Activated CD4-positive, alpha-beta memory T cell treated with anti-CD3 and anti-CD28 coated beads for 36 hours (primary cell): Measurements from ENCODE around the gene KRTAP9-4. TPM values are rescaled to one million over a fixed set of nuclear protein-coding genes. Genes with fewer than 3 reads are reported as not detected.
"Not testable (repeated sequence)": the region's sequence is repeated elsewhere in the genome, so short reads cannot be mapped to it uniquely, and the experiment has no call there.

Experiments
- CTCF ChIA-PET: fragments of 350-600 bp; sonication (Branson Sonifier 250); formaldehyde crosslinking; loops from one replicate; lab custom pipeline; 2021; ENCODE audit warnings: antibody characterized with exemption, inconsistent platforms; lab: Charles Lee
- POLR2A ChIA-PET: fragments of 350-600 bp; sonication (Branson Sonifier 250); formaldehyde crosslinking; loops from one replicate; lab custom pipeline; 2021; ENCODE audit warnings: antibody characterized with exemption; lab: Charles Lee
- DNase-seq: peaks from one replicate; pipeline ENCODE4 v3.0.0-alpha.2; 2020
- H3K27ac Mint-ChIP-seq: one replicate; pipeline ENCODE4 v1.8.0; 2021; ENCODE audit warnings: mixed read lengths
- H3K27me3 Mint-ChIP-seq: one replicate; pipeline ENCODE4 v1.8.0; 2021; ENCODE audit warnings: mixed read lengths
- H3K36me3 Mint-ChIP-seq: one replicate; pipeline ENCODE4 v1.8.0; 2021; ENCODE audit warnings: mixed read lengths
- H3K4me1 Mint-ChIP-seq: one replicate; pipeline ENCODE4 v1.8.0; 2021; ENCODE audit warnings: low read depth, mixed read lengths
- H3K4me3 Mint-ChIP-seq: one replicate; pipeline ENCODE4 v1.8.0; 2021; ENCODE audit warnings: mild to moderate bottlenecking, mixed read lengths
- H3K9me3 Mint-ChIP-seq: one replicate; pipeline ENCODE4 v1.8.0; 2021; ENCODE audit warnings: mixed read lengths
- intact Hi-C: fragments of 100-400 bp; cut with micrococcal nuclease; formaldehyde crosslinking; loops from one replicate; pipeline ENCODE4 v1.15.1; 2023
- total RNA-seq, 2 experiments: library from RNA; stranded (reverse); gene quantifications; one replicate each; pipeline ENCODE4 v1.2.3, GENCODE V29; 2021

KRTAP9-4 gene
- total RNA-seq, 2 experiments from 2014 or later = not detected

DNA sequence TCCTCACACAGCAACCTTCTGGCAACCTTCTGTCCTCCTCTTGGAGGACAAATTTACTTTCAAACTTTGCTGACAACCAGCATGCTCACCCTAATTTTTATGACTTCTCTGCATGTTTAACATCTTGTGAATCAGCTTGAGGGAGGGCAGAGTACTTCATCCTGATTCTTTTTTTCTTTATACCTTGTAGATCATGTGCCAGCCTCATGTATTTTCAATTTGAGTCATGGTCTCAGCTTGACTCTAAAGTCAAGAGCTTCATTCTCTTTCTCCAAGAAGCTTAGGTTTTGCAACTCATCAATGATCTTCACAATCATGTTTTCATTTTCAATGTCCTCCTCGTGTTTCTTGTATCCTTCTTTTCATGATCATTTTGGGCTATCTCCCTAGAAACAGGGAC lies 22.4 kb downstream of the KRTAP9-4 start:
- H3K27ac Mint-ChIP-seq = no peak overlapping the region
- POLR2A ChIA-PET = no interaction called here
- peaks cover 7% of the 10 kb centered on the region for H3K4me1 Mint-ChIP-seq
- no peak overlapping the region for H3K4me3 Mint-ChIP-seq
- H3K9me3 Mint-ChIP-seq = no peaks in the 10 kb centered on the region
- no peak for DNase-seq
- intact Hi-C loops = no loop called here
- H3K36me3 Mint-ChIP-seq = no peaks in the 10 kb centered on the region
- CTCF ChIA-PET = no interaction called here
- H3K27me3 Mint-ChIP-seq = peaks cover 8% of the 10 kb centered on the region

DNA sequence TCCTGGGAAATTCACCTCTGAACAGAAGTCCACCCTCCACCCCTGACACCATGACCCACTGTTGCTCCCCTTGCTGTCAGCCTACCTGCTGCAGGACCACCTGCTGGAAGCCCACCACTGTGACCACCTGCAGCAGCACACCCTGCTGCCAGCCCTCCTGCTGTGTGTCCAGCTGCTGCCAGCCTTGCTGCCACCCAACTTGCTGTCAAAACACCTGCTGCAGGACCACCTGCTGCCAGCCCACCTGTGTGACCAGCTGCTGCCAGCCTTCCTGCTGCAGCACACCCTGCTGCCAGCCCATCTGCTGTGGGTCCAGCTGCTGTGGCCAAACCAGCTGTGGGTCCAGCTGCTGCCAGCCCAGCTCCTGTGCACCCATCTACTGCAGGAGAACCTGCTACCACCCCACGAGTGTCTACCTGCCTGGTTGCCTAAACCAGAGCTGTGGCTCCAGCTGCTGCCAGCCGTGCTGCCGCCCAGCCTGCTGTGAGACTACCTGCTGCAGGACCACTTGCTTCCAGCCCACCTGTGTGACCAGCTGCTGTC lies 26.2 kb downstream of the KRTAP9-4 start, which contains the start of gene KRTAP9-7:
Gene KRTAP9-7, plus strand, starts transcription at position 51 of the 543 bp plus-strand sequence. Its CDS starts 0 bp downstream, at position 51.
- H3K9me3 Mint-ChIP-seq, DNase-seq, POLR2A ChIA-PET, H3K27ac Mint-ChIP-seq, CTCF ChIA-PET, H3K4me1 Mint-ChIP-seq, H3K36me3 Mint-ChIP-seq, H3K27me3 Mint-ChIP-seq, H3K4me3 Mint-ChIP-seq: not testable (repeated sequence)
- intact Hi-C loops = loop anchor here (1.0 kb wide), 1 partner anchor 11 kb away; no protein-coding TSS in a partner anchor

DNA sequence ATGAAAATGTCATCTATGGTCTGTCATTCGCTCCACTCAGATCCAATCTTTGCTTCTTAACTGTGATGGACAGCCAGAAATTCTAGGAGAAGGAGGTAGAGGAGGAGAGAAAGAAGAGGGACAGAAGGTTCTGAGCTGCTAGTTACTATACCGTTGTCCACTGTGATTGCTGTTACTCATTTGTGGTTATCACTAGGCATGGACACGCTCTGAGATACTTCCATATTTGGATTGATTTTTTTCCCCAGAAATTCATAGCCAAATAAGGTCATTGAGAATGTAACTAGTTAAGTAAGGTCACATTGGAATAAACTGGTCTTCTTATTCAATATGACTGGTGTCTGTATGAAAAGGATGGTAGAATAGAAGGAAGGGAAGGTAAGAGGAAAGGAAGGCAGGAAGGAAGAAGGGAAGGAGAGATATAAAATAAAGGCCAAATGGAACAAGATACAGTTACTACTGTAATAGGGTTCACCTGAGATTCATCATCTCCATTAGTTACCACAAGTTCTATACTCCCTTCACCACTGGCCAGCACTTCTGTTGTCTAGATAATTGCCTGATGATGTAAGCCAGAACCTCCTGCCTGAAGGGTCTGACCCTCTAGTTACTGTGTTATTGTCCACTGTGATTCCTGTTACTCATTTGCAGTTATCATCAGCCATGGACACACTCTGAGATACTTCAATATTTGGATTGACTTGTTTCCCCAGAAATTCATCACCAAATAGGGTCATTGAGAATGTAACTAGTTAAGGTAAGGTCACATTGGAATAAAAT lies 28.9 kb downstream of the KRTAP9-4 start:
- Mint-ChIP-seq H3K4me1 (no peaks in the 10 kb centered on the region), H3K9me3 (no peaks in the 10 kb centered on the region), H3K4me3 (no peak overlapping the region), H3K27ac (no peak overlapping the region), H3K27me3 (peaks cover 8% of the 10 kb centered on the region), H3K36me3 (no peaks in the 10 kb centered on the region)
- no peak for DNase-seq
- ChIA-PET CTCF (no interaction called here), POLR2A (no interaction called here)
- intact Hi-C loops = no loop called here

DNA sequence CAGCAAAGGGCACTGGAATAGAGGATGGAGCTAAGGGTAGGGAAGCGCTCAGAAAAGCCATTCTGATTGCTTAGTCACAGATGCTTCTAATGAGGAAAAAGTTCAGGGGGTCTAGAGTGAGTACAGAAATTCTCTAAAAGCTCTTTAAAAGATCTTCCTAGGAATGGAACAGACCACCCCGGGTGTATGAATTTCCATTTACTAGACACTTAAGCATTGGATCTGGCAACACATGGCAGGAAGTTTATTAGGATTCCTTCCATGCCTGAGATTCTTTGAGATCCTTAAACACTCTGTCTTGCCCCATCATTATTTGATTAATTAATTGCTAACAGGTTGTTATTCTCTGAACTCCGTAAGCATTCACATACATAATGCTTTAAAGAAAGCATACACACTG lies 34.6 kb downstream of the KRTAP9-4 start:
- Mint-ChIP-seq H3K27me3 (no peaks in the 10 kb centered on the region), H3K4me3 (no peak overlapping the region), H3K36me3 (no peaks in the 10 kb centered on the region), H3K4me1 (peaks cover 8% of the 10 kb centered on the region), H3K9me3 (no peaks in the 10 kb centered on the region), H3K27ac (no peak overlapping the region)
- CTCF ChIA-PET = interaction anchor here (0.9 kb wide), 1 partner anchor 39 kb away, joined by 3 read pairs; no protein-coding TSS in a partner anchor
- DNase-seq = no peak
- intact Hi-C loops = no loop called here
- POLR2A ChIA-PET = no interaction called here

DNA sequence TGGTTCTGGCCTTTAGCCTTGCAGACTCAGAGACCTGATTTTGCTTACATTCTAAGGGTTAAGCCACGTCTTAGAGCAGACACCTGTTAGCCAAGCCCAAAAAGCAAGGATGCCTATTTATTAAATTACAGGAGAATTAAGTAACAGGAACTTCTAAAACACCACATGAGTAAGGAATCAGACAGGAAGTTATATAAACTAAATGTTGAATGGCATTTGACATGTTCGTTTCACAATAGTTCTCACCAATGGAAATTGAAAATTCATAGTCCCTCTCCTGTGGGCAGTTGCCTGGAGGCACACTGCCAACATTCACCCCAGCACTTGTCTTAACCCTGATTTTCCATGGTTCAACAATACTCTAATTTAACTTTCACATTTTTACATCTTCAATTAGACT lies 35.1 kb downstream of the KRTAP9-4 start:
- no peak overlapping the region for H3K4me3 Mint-ChIP-seq
- ChIA-PET CTCF (no interaction called here), POLR2A (no interaction called here)
- peaks cover 8% of the 10 kb centered on the region for H3K4me1 Mint-ChIP-seq
- no peaks in the 10 kb centered on the region for H3K9me3 Mint-ChIP-seq
- H3K36me3 Mint-ChIP-seq = no peaks in the 10 kb centered on the region
- H3K27ac Mint-ChIP-seq = no peak overlapping the region
- intact Hi-C loops = no loop called here
- DNase-seq = no peak
- no peaks in the 10 kb centered on the region for H3K27me3 Mint-ChIP-seq

DNA sequence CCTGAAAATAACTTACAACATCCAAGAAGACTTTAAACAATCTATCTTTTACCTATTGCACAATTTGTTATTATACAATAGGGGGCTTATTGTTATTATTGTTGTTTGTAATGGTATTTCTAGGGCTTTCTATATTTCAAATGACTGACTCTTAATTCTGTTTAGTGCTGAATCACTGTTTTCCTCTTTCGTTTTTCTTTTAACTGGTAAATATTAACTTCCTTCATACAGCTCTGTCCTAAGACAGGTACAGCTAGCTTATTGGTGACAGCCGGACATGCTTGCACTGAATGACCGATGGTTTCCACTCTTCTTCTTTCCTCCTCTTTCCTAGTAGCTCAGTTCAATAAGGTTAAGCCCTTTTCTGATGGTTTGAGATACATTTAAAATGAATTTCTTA lies 37.6 kb downstream of the KRTAP9-4 start:
- peaks cover 8% of the 10 kb centered on the region for H3K4me1 Mint-ChIP-seq
- H3K4me3 Mint-ChIP-seq = no peak overlapping the region
- no peak for DNase-seq
- intact Hi-C loops = no loop called here
- no peaks in the 10 kb centered on the region for H3K9me3 Mint-ChIP-seq
- peaks cover 2% of the 10 kb centered on the region for H3K27me3 Mint-ChIP-seq
- CTCF ChIA-PET = interaction anchor here (1.3 to 1.9 kb wide), 2 partner anchors 35 to 209 kb away, joined by 3 to 5 read pairs; no protein-coding TSS in a partner anchor
- no peak overlapping the region for H3K27ac Mint-ChIP-seq
- POLR2A ChIA-PET = no interaction called here
- no peaks in the 10 kb centered on the region for H3K36me3 Mint-ChIP-seq

DNA sequence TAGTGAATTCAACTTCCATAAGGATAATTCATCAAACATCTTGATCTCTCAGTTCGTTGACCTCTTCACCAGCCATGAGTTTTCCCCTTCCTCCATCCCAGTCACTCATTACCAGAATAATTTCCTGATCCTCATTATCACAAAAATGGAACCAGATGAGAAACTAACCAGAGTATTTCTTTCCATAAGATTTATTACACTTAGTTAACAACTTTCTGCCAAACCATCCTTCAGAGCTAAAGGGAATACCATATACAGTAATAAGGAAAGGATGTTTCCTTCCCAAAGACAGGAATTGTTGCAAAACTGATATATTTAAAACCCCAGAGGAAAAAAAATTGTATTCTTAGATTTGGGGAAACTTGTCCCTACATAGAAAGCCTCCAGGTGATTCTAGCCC lies 44.5 kb downstream of the KRTAP9-4 start:
- no peak for DNase-seq
- ChIA-PET CTCF (no interaction called here), POLR2A (no interaction called here)
- Mint-ChIP-seq H3K36me3 (no peaks in the 10 kb centered on the region), H3K27ac (no peak overlapping the region), H3K9me3 (no peaks in the 10 kb centered on the region), H3K4me3 (no peak overlapping the region), H3K4me1 (no peaks in the 10 kb centered on the region), H3K27me3 (peaks cover 2% of the 10 kb centered on the region)
- intact Hi-C loops = no loop called here

DNA sequence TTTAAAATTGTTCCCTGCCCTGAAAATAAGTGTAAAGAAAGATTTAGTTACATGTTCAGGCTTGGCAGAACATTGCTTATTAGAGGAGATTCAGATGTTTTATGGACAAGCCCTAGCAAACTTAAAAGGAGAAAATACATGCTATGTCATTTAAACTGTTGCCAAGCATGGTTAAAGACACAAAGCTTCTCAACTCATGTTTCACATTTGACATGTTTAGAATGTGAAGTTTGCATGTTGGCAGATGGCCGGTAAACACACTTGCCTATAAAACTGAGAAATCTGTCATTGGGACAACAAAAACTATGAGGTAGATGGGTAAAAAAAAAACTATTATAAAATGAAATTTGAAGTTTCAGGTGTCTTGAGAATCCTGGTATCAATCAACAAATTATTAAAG lies 47.4 kb downstream of the KRTAP9-4 start:
- Mint-ChIP-seq H3K4me3 (no peak overlapping the region), H3K27ac (no peak overlapping the region), H3K9me3 (peaks cover 3% of the 10 kb centered on the region), H3K27me3 (no peaks in the 10 kb centered on the region), H3K36me3 (no peaks in the 10 kb centered on the region), H3K4me1 (peaks cover 3% of the 10 kb centered on the region)
- DNase-seq = no peak
- ChIA-PET POLR2A (no interaction called here), CTCF (no interaction called here)
- intact Hi-C loops = no loop called here

DNA sequence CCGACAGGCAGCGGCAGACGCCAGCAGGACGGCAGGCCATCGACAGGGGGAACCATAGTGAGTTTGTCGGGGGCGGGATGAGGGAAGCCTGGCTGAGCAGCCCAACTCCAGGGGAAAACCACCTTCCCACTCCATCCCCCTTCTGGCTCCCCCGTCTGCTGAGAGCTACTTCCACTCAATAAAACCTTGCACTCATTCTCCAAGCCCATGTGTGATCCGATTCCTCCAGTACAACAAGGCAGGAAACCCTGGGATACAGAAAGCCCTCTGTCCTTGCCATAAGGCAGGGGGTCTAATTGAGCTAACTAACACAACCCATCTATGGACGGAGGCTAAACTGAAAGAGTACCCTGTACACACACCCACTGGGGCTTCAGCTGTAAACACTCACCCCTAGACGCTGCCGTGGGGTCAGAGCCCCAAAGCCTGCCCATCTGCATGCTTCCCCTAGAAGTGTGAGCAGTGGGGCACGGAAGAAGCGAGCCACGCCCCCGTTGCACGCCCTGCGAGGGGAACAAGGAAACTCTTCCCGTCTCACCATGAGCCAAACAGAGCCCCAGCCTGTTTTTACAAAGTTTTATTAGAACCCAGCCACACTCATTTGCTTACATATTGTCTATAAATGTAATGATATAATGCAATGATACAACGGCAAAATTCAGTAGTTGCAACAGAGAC lies 49.1 kb downstream of the KRTAP9-4 start:
- H3K4me1 Mint-ChIP-seq = peaks cover 3% of the 10 kb centered on the region
- peaks cover 3% of the 10 kb centered on the region for H3K9me3 Mint-ChIP-seq
- intact Hi-C loops = no loop called here
- no peak for DNase-seq
- H3K36me3 Mint-ChIP-seq = no peaks in the 10 kb centered on the region
- ChIA-PET POLR2A (no interaction called here), CTCF (no interaction called here)
- H3K27ac Mint-ChIP-seq = no peak overlapping the region
- H3K27me3 Mint-ChIP-seq = no peaks in the 10 kb centered on the region
- no peak overlapping the region for H3K4me3 Mint-ChIP-seq

Other genes starting within 250 kb of the KRTAP9-4 start
- not detected for gene KRTAP3-2, start 249.8 kb upstream of the KRTAP9-4 start, total RNA-seq
- gene KRTAP3-1, start 240.6 kb upstream of the KRTAP9-4 start, total RNA-seq = not detected
- gene KRTAP1-5, start 222.5 kb upstream of the KRTAP9-4 start, total RNA-seq = not detected
- not detected for gene KRTAP1-4, start 219.5 kb upstream of the KRTAP9-4 start, total RNA-seq
- not detected for gene KRTAP1-3, start 214.8 kb upstream of the KRTAP9-4 start, total RNA-seq
- gene KRTAP1-1, start 208.2 kb upstream of the KRTAP9-4 start, total RNA-seq = not detected
- not detected for gene KRTAP2-1, start 202.4 kb upstream of the KRTAP9-4 start, total RNA-seq
- not detected for gene KRTAP2-2, start 194.5 kb upstream of the KRTAP9-4 start, total RNA-seq
- gene KRTAP2-3, start 189.6 kb upstream of the KRTAP9-4 start, total RNA-seq = not detected
- gene KRTAP2-4, start 183.8 kb upstream of the KRTAP9-4 start, total RNA-seq = not detected
- not detected for gene KRTAP4-7, start 165.5 kb upstream of the KRTAP9-4 start, total RNA-seq
- gene KRTAP4-8, start 151.5 kb upstream of the KRTAP9-4 start, total RNA-seq = not detected
- not detected for gene KRTAP4-16, start 147.5 kb upstream of the KRTAP9-4 start, total RNA-seq
- gene KRTAP4-9, start 144.3 kb upstream of the KRTAP9-4 start, total RNA-seq = not detected
- not detected for gene KRTAP4-11, start 131.3 kb upstream of the KRTAP9-4 start, total RNA-seq
- gene KRTAP4-12, start 125.5 kb upstream of the KRTAP9-4 start, total RNA-seq = not detected
- gene KRTAP4-6, start 109.1 kb upstream of the KRTAP9-4 start, total RNA-seq = not detected
- not detected for gene KRTAP4-5, start 99.9 kb upstream of the KRTAP9-4 start, total RNA-seq
- gene KRTAP4-4, start 88.9 kb upstream of the KRTAP9-4 start, total RNA-seq = not detected
- gene KRTAP4-3, start 81.5 kb upstream of the KRTAP9-4 start, total RNA-seq = not detected
- not detected for gene KRTAP4-2, start 71.5 kb upstream of the KRTAP9-4 start, total RNA-seq
- gene KRTAP4-1, start 64.8 kb upstream of the KRTAP9-4 start, total RNA-seq = not detected
- not detected for gene KRTAP9-1, start 59.8 kb upstream of the KRTAP9-4 start, total RNA-seq
- gene KRTAP9-2, start 23.0 kb upstream of the KRTAP9-4 start, total RNA-seq = not detected
- not detected for gene KRTAP9-3, start 17.2 kb upstream of the KRTAP9-4 start, total RNA-seq
- not detected for gene KRTAP9-8, start 11.7 kb upstream of the KRTAP9-4 start, total RNA-seq
- gene KRTAP9-9, start 5.7 kb downstream of the KRTAP9-4 start, total RNA-seq = not detected
- not detected for gene KRTAP9-6, start 15.7 kb downstream of the KRTAP9-4 start, total RNA-seq
- not detected for gene KRTAP9-7, start 26.0 kb downstream of the KRTAP9-4 start, total RNA-seq
- not detected for gene KRTAP29-1, start 53.2 kb downstream of the KRTAP9-4 start, total RNA-seq
- not detected for gene KRTAP16-1, start 59.6 kb downstream of the KRTAP9-4 start, total RNA-seq
- not detected for gene KRTAP17-1, start 66.0 kb downstream of the KRTAP9-4 start, total RNA-seq
- not detected for gene KRT33A, start 101.1 kb downstream of the KRTAP9-4 start, total RNA-seq
- not detected for gene KRT33B, start 120.1 kb downstream of the KRTAP9-4 start, total RNA-seq
- gene KRT34, start 132.6 kb downstream of the KRTAP9-4 start, total RNA-seq = not detected
- gene KRT31, start 147.9 kb downstream of the KRTAP9-4 start, total RNA-seq = not detected
- gene KRT37, start 174.9 kb downstream of the KRTAP9-4 start, total RNA-seq = not detected
- gene KRT38, start 191.3 kb downstream of the KRTAP9-4 start, total RNA-seq = not detected
- gene KRT32, start 217.7 kb downstream of the KRTAP9-4 start, total RNA-seq = not detected
- gene KRT35, start 231.5 kb downstream of the KRTAP9-4 start, total RNA-seq = not detected
- not detected for gene KRT36, start 240.2 kb downstream of the KRTAP9-4 start, total RNA-seq